Measurements from ENCODE around the gene SLC6A7. TPM values are rescaled to one million over a fixed set of nuclear protein-coding genes. Genes with fewer than 3 reads are reported as not detected.

The SLC6A7 gene
- total RNA-seq, 1 experiment from 2014 or later: not detected

GRCh38 chr5:150166037-150166649 lies 23.7 kb upstream of the SLC6A7 start:
- ChIA-PET POLR2A (ENCODE audit: unreplicated experiment) (interaction anchor here (0.6 kb wide), 1 partner anchor 45 kb away, joined by 4 read pairs; no protein-coding TSS in a partner anchor), CTCF (interaction anchor here (0.6 to 1.0 kb wide), 3 partner anchors 13 to 269 kb away, joined by 4 read pairs; no protein-coding TSS in a partner anchor)

GRCh38 chr5:150166650-150167511 lies 23.0 kb upstream of the SLC6A7 start, which contains the start of gene CDX1:
CDX1 (plus strand) TSS chr5:150166778; CDS start chr5:150166877, 99 bp downstream.
- H3K4me3 ChIP-seq: no peak within 1 kb of the TSS
- ChIA-PET POLR2A (ENCODE audit: unreplicated experiment) (interaction anchor here (0.6 kb wide), 1 partner anchor 44 kb away, joined by 4 read pairs; no protein-coding TSS in a partner anchor), CTCF (interaction anchor here (0.6 kb wide), 1 partner anchor 13 kb away, joined by 4 read pairs; no protein-coding TSS in a partner anchor)
- H4K20me1 ChIP-seq (ENCODE audit: insufficient read depth): no peaks in the 10 kb centered on the region
- H2AFZ ChIP-seq: no peak within 1 kb of the TSS
- no TSS peak for BruUV-seq (replicated peaks)
- H3K4me2 ChIP-seq: no peak within 1 kb of the TSS
- H3K79me2 ChIP-seq (ENCODE audit: low read depth): no peaks in the 10 kb centered on the region
- TF ChIP-seq CTCF (conservative IDR thresholded peaks at IDR 0.05) (no peak), EZH2 (IDR thresholded peaks at IDR 0.05; ENCODE audit: low read depth) (no peak)
- H3K27me3 ChIP-seq (ENCODE audit: insufficient read depth, low read depth): 0 out of 2 replicates have a peak, but pooled peaks cover 7% of the 10 kb centered on the region
- H3K9me3 ChIP-seq (ENCODE audit: insufficient read depth, low read depth): no peaks in the 10 kb centered on the region
- no peaks in the 10 kb centered on the region for H3K9me2 ChIP-seq (ENCODE audit: insufficient read depth)
- no peak for DNase-seq
- intact Hi-C loops (cut with micrococcal nuclease; ENCODE audit: unreplicated experiment): no loop called here
- no peak within 1 kb of the TSS for H3K27ac ChIP-seq
- H3K4me1 ChIP-seq (replicated peaks; ENCODE audit: insufficient read depth): no peaks in the 10 kb centered on the region; the same call in 1 of the 2 replicates
- no peaks in the 10 kb centered on the region for H3F3A ChIP-seq (ENCODE audit: insufficient read depth, low read depth)
- H3K36me3 ChIP-seq (ENCODE audit: low read depth): no peaks in the 10 kb centered on the region

More at GRCh38 chr5:150166037-150166649, 23.7 kb upstream of the SLC6A7 start:
- Histone ChIP-seq H3K9me2 (ENCODE audit: insufficient read depth) (no peaks in the 10 kb centered on the region), H3K9me3 (ENCODE audit: insufficient read depth, low read depth) (no peaks in the 10 kb centered on the region), H3K27me3 (ENCODE audit: insufficient read depth, low read depth) (0 out of 2 replicates have a peak, but pooled peaks cover 7% of the 10 kb centered on the region), H3K4me3 (no peak overlapping the region), H3F3A (ENCODE audit: insufficient read depth, low read depth) (no peaks in the 10 kb centered on the region), H3K36me3 (ENCODE audit: low read depth) (no peaks in the 10 kb centered on the region), H3K4me1 (replicated peaks; ENCODE audit: insufficient read depth) (no peaks in the 10 kb centered on the region; the same call in 1 of the 2 replicates), H4K20me1 (ENCODE audit: insufficient read depth) (no peaks in the 10 kb centered on the region), H3K4me2 (no peak overlapping the region), H3K27ac (no peak overlapping the region), H3K79me2 (ENCODE audit: low read depth) (no peaks in the 10 kb centered on the region), H2AFZ (no peak overlapping the region)
- BruUV-seq (replicated peaks): no TSS peak
- DNase-seq: no peak
- TF ChIP-seq CTCF (conservative IDR thresholded peaks at IDR 0.05) (no peak), EZH2 (IDR thresholded peaks at IDR 0.05; ENCODE audit: low read depth) (no peak)
- intact Hi-C loops (cut with micrococcal nuclease; ENCODE audit: unreplicated experiment): no loop called here

GRCh38 chr5:150167512-150167850 lies 22.4 kb upstream of the SLC6A7 start:
- no peaks in the 10 kb centered on the region for H3K79me2 ChIP-seq (ENCODE audit: low read depth)
- 0 out of 2 replicates have a peak, but pooled peaks cover 7% of the 10 kb centered on the region for H3K27me3 ChIP-seq (ENCODE audit: insufficient read depth, low read depth)
- no peaks in the 10 kb centered on the region; the same call in 1 of the 2 replicates for H3K4me1 ChIP-seq (replicated peaks; ENCODE audit: insufficient read depth)
- H3K36me3 ChIP-seq (ENCODE audit: low read depth): no peaks in the 10 kb centered on the region
- BruUV-seq (replicated peaks): no TSS peak
- no peak for DNase-seq
- no peak overlapping the region for H3K4me2 ChIP-seq
- H3K27ac ChIP-seq: no peak overlapping the region
- H3K9me2 ChIP-seq (ENCODE audit: insufficient read depth): no peaks in the 10 kb centered on the region
- ChIA-PET CTCF (no interaction called here), POLR2A (ENCODE audit: unreplicated experiment) (no interaction called here)
- H3K9me3 ChIP-seq (ENCODE audit: insufficient read depth, low read depth): no peaks in the 10 kb centered on the region
- H4K20me1 ChIP-seq (ENCODE audit: insufficient read depth): no peaks in the 10 kb centered on the region
- intact Hi-C loops (cut with micrococcal nuclease; ENCODE audit: unreplicated experiment): no loop called here
- no peak for TF ChIP-seq EZH2 (IDR thresholded peaks at IDR 0.05; ENCODE audit: low read depth)
- H3K4me3 ChIP-seq: no peak overlapping the region
- H2AFZ ChIP-seq: no peak overlapping the region
- no peaks in the 10 kb centered on the region for H3F3A ChIP-seq (ENCODE audit: insufficient read depth, low read depth)

Measured in PC-9 (cell line).